Endothelial cell of umbilical vein (primary cell): ENCODE measurements around the gene ATP1A3. TPM values are rescaled to one million over a fixed set of nuclear protein-coding genes. Genes with fewer than 3 reads are reported as not detected.

Source experiments
- BruUV-seq: library from RNA; stranded (reverse); fragments of 400-500 nt; replicated peaks from 2 replicates; lab custom pipeline; 2021; lab: Mats Ljungman, UMichigan
- CTCF ChIA-PET: fragments of 300-600, 350-600 bp; sonication (Branson Sonifier 250); formaldehyde crosslinking; loops from one replicate; lab custom pipeline; 2021; ENCODE audit warnings: antibody characterized with exemption, inconsistent platforms; lab: Charles Lee
- POLR2A ChIA-PET: fragments of 300-600, 350-600 bp; sonication (Branson Sonifier 250); formaldehyde crosslinking; loops from one replicate; lab custom pipeline; 2021; ENCODE audit warnings: antibody characterized with exemption, inconsistent platforms; lab: Charles Lee
- DNase-seq: peaks from one replicate; pipeline ENCODE4 v3.0.0-alpha.2; 2011; ENCODE audit warnings: low read depth, low spot score
- FAIRE-seq: peaks from 2 replicates; lab custom pipeline; 2011; peaks lifted over from hg19 to GRCh38; lab: Jason Lieb, UNC
- H2AFZ ChIP-seq: 2 replicates; pipeline ENCODE4 v1.6.0; 2012; ENCODE audit warnings: low read depth, low read length, control low read depth, inconsistent platforms
- H3K27ac ChIP-seq: 2 replicates; pipeline ENCODE4 v1.5.1; 2011; ENCODE audit warnings: low read depth, mild to moderate bottlenecking, control low read depth, low read length, moderate library complexity; ENCODE audit not compliant: insufficient read depth
- H3K27me3 ChIP-seq, 2 experiments: 2 replicates each; pipeline versions ENCODE4 v1.6.0 to v1.6.1; 2011; ENCODE audit warnings: low read length in 2 of 2, mixed read lengths in 1 of 2; ENCODE audit not compliant: control insufficient read depth in 2 of 2, insufficient read depth in 2 of 2
- H3K36me3 ChIP-seq, 2 experiments: 2 replicates in 1 of 2; 3 replicates in 1 of 2; pipeline ENCODE4 v1.5.1; 2011; ENCODE audit warnings: low read length in 2 of 2, mild to moderate bottlenecking in 1 of 2, moderate library complexity in 1 of 2; ENCODE audit not compliant: control insufficient read depth in 2 of 2, insufficient read depth in 2 of 2; ENCODE audit errors: extremely low read depth in 1 of 2
- H3K4me1 ChIP-seq: 3 replicates; pipeline ENCODE4 v1.5.1; 2011; ENCODE audit warnings: mild to moderate bottlenecking, low read length; ENCODE audit not compliant: control insufficient read depth, insufficient read depth; ENCODE audit errors: extremely low read depth
- H3K4me2 ChIP-seq: 2 replicates; pipeline ENCODE4 v1.6.1; 2011; ENCODE audit warnings: low read length, control low read depth, mixed read lengths; ENCODE audit not compliant: insufficient read depth
- H3K4me3 ChIP-seq, 3 experiments: fragments of 200-600 bp in 1 of 3; sonication (generic), shearing (Covaris generic) in 1 of 3; replicated peaks in 1 of 3; 2 replicates each; pipeline ENCODE4 v1.5.1; 2011 to 2016; ENCODE audit warnings: control low read depth in 3 of 3, low read length in 3 of 3, mild to moderate bottlenecking in 2 of 3, inconsistent platforms in 1 of 3, low read depth in 1 of 3, moderate library complexity in 1 of 3; ENCODE audit not compliant: insufficient read depth in 1 of 3
- H3K79me2 ChIP-seq: 2 replicates; pipeline ENCODE4 v1.6.0; 2012; ENCODE audit warnings: low read length, inconsistent platforms; ENCODE audit not compliant: control insufficient read depth, insufficient read depth
- H3K9ac ChIP-seq: replicated peaks from 2 replicates; pipeline ENCODE3; 2011; ENCODE audit warnings: low read length, control low read depth; ENCODE audit not compliant: insufficient read depth; ENCODE audit errors: extremely low read depth
- H3K9me1 ChIP-seq: replicated peaks from 3 replicates; pipeline ENCODE4 v1.6.0; 2011; ENCODE audit warnings: mild to moderate bottlenecking, low read length; ENCODE audit not compliant: control insufficient read depth, insufficient read depth; ENCODE audit errors: extremely low read depth
- H3K9me3 ChIP-seq: replicated peaks from 2 replicates; pipeline ENCODE4 v1.5.1; 2012; ENCODE audit warnings: low read length, inconsistent platforms; ENCODE audit not compliant: control insufficient read depth, insufficient read depth
- H4K20me1 ChIP-seq: replicated peaks from 2 replicates; pipeline ENCODE3; 2011; ENCODE audit warnings: mild to moderate bottlenecking, low read length; ENCODE audit not compliant: control insufficient read depth, insufficient read depth; ENCODE audit errors: extremely low read depth
- EZH2 ChIP-seq: IDR thresholded peaks from 2 replicates; pipeline ENCODE4 v1.6.1; 2012; ENCODE audit warnings: borderline replicate concordance, low read depth, mild to moderate bottlenecking, moderate library complexity, low read length, inconsistent platforms; ENCODE audit not compliant: severe bottlenecking
- FOS ChIP-seq: IDR thresholded peaks from 2 replicates; pipeline ENCODE4 v1.6.1; 2011; ENCODE audit warnings: mild to moderate bottlenecking, low read length, moderate library complexity, borderline replicate concordance; ENCODE audit not compliant: insufficient read depth
- GATA2 ChIP-seq: IDR thresholded peaks from 2 replicates; pipeline ENCODE4 v1.7.0; 2011; ENCODE audit warnings: low read depth, mild to moderate bottlenecking, moderate library complexity, mixed read lengths, low read length; ENCODE audit not compliant: insufficient read length, insufficient read depth
- JUN ChIP-seq: IDR thresholded peaks from 2 replicates; pipeline ENCODE4 v1.6.1; 2011; ENCODE audit warnings: borderline replicate concordance, low read depth; ENCODE audit not compliant: insufficient read length, insufficient read depth
- MYC ChIP-seq: IDR thresholded peaks from one replicate; pipeline ENCODE4 v1.6.1; 2011; ENCODE audit warnings: mild to moderate bottlenecking, low read depth, low read length
- POLR2A ChIP-seq: IDR thresholded peaks from 2 replicates; pipeline ENCODE4 v1.6.1; 2012; ENCODE audit warnings: low read depth, mild to moderate bottlenecking, control low read depth, low read length
- POLR2AphosphoS5 ChIP-seq: IDR thresholded peaks from 2 replicates; pipeline ENCODE4 v1.6.1; 2012; ENCODE audit warnings: low read depth, mild to moderate bottlenecking, control low read depth, low read length, moderate library complexity; ENCODE audit not compliant: insufficient read depth
- dilution Hi-C: fragments of 300-500 bp; cut with MboI; formaldehyde crosslinking; loops from one replicate; pipeline ENCODE4 v1.15.0; 2019; ENCODE audit warnings: low sequenced_read_pairs; ENCODE audit not compliant: extremely low pct_ligation_motif_present
- intact Hi-C: fragments of 100-400 bp; cut with micrococcal nuclease; formaldehyde crosslinking; loops from one replicate; pipeline ENCODE4 v1.10.0; 2022
- polyA plus RNA-seq, 4 experiments: library from polyadenylated mRNA; depleted of rRNA in 3 of 4; stranded (reverse) in 3 of 4; unstranded in 1 of 4; fragments of >200 nt; gene quantifications; 2 replicates each; pipeline versions ENCODE4 v1.2.1 to v1.2.3, GENCODE V29; 2011 to 2012; ENCODE audit warnings: missing spikeins in 1 of 4
- total RNA-seq: library from RNA; stranded (reverse); gene quantifications from 2 replicates; pipeline ENCODE4 v1.2.3, GENCODE V29; 2021
- TF ChIP-seq, protein P1 (sequence below): IDR thresholded peaks from 2 replicates; pipeline ENCODE4 v1.6.1; 2011; ENCODE audit not compliant: insufficient read depth, insufficient read length
- TF ChIP-seq, protein P2 (sequence below), 2 donors: IDR thresholded peaks; 1 replicate in 1 of 2; 2 replicates in 1 of 2; pipeline ENCODE4 v1.5.1; 2011; ENCODE audit warnings: low read length in 2 of 2, mild to moderate bottlenecking in 2 of 2, moderate library complexity in 2 of 2, control low read depth in 1 of 2, inconsistent platforms in 1 of 2, low read depth in 1 of 2; ENCODE audit not compliant: insufficient read depth in 1 of 2; ENCODE audit errors: extremely low read depth in 1 of 2

ATP1A3 gene
- total and polyA plus RNA-seq, 2 donors (not counting 3 experiments of a cell fraction or from before 2014, with no cell fraction given): 0.40 TPM; not detected in 1

- H3K4me2 ChIP-seq: no peak overlapping the region
- no peaks in the 10 kb centered on the region for H4K20me1 ChIP-seq
- intact Hi-C loops (no loop called here), dilution Hi-C loops (no loop called here)
- no peak overlapping the region for H3K4me3 ChIP-seq
- ChIA-PET POLR2A (no interaction called here), CTCF (no interaction called here)
- BruUV-seq: no TSS peak
- no peaks in the 10 kb centered on the region for H3K9me3 ChIP-seq
- H3K9ac ChIP-seq: no peak overlapping the region
- no peaks in the 10 kb centered on the region for H3K9me1 ChIP-seq
- H3K27ac ChIP-seq: no peak overlapping the region
- no peaks in the 10 kb centered on the region for H3K4me1 ChIP-seq
- no peak for FAIRE-seq
- TF ChIP-seq, protein P1, sequence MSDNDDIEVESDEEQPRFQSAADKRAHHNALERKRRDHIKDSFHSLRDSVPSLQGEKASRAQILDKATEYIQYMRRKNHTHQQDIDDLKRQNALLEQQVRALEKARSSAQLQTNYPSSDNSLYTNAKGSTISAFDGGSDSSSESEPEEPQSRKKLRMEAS: no peak
- TF ChIP-seq POLR2AphosphoS5 (no peak), POLR2A (no peak), EZH2 (no peak), MYC (no peak), FOS (no peak), GATA2 (no peak), JUN (no peak)
- TF ChIP-seq, protein P2, sequence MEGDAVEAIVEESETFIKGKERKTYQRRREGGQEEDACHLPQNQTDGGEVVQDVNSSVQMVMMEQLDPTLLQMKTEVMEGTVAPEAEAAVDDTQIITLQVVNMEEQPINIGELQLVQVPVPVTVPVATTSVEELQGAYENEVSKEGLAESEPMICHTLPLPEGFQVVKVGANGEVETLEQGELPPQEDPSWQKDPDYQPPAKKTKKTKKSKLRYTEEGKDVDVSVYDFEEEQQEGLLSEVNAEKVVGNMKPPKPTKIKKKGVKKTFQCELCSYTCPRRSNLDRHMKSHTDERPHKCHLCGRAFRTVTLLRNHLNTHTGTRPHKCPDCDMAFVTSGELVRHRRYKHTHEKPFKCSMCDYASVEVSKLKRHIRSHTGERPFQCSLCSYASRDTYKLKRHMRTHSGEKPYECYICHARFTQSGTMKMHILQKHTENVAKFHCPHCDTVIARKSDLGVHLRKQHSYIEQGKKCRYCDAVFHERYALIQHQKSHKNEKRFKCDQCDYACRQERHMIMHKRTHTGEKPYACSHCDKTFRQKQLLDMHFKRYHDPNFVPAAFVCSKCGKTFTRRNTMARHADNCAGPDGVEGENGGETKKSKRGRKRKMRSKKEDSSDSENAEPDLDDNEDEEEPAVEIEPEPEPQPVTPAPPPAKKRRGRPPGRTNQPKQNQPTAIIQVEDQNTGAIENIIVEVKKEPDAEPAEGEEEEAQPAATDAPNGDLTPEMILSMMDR (IDR thresholded peaks at IDR 0.05; ENCODE audit: extremely low read depth in 1 of 2, insufficient read depth in 1 of 2, low read depth in 1 of 2, low read length in 2 of 2): no peak
- H2AFZ ChIP-seq: no peak overlapping the region
- DNase-seq: no peak
- peaks cover 64 to 69% of the 10 kb centered on the region in 2 experiments for H3K27me3 ChIP-seq
- no peaks in the 10 kb centered on the region for H3K36me3 ChIP-seq
- H3K79me2 ChIP-seq: no peaks in the 10 kb centered on the region
Observed at GRCh38 chr19:41925208-41926003, 68.6 kb downstream of the ATP1A3 start.
